GM12875 (cell line): ENCODE data around the gene CDA.
"Not testable (repeated sequence)": the region's sequence is repeated elsewhere in the genome, so short reads cannot be mapped to it uniquely, and the experiment has no call there.

Experiments used
- H3K4me3 ChIP-seq: one replicate; pipeline ENCODE4 v1.5.1; 2011; ENCODE audit warnings: low read depth, low read length, control low read depth
- CTCF ChIP-seq: IDR thresholded peaks from 2 replicates; pipeline ENCODE4 v1.5.1; 2011; ENCODE audit warnings: low read depth, mild to moderate bottlenecking, control low read depth, inconsistent platforms, low read length, moderate library complexity, borderline replicate concordance; ENCODE audit not compliant: insufficient read depth

CDA gene

DNA sequence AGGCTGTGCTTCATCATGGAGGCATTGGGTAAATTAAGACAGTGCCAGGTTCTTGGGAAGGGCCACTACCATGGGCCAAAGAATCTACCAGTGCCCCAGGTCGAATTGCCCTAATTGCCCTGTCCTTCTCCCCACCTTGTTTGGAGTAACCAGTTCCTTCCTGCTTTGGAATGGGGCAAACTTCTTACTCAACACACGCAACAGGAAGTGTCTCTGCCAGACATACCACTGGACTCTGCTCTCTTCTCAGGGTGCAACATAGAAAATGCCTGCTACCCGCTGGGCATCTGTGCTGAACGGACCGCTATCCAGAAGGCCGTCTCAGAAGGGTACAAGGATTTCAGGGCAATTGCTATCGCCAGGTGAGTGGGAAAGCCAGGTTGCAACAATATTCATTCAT, 15.8 kb downstream of the CDA start:
- no peak for TF ChIP-seq CTCF

DNA sequence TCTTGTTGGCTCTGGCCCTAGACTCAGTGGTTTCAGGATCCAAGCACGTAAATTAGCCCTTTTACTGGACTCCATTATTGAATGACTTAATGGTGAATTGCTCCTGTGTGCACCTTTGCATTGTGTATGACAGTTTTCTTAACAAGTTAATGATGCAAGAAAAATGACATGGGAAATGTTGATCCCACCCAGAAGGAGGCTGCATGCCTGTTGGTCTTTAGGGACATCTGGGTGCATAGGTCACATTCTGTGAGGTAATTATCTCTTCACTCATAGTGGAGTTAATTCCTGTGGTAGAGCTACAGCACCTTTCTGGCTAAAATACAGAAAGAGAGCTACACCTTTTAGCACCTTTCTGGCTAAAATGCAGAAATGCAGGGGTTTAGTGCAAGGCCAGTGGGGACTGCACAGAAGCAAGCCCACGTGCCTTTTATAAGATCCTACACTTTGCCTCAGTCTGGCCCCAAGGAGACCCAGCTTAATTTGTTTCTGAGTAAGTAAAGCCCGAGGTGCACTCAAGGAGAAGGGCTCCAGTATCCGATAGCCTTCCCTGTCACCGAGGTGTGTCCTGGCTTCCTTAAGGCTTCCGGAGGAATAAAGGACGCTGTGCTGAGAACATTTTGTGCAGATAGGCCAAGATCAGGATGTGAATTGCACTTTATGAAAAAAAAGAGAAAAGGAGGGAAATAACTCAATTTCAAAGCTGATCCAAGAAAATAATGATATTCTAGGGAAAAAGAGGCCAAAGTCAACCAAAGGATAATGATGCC, 18.1 kb downstream of the CDA start:
- H3K4me3 ChIP-seq, result not testable (repeated sequence)

More for the DNA sequence above, 15.8 kb downstream of the CDA start:
- H3K4me3 ChIP-seq, result no peak overlapping the region

GRCh38 chr1:20609541-20609940, 20.6 kb downstream of the CDA start:
- no peak for TF ChIP-seq CTCF
- H3K4me3 ChIP-seq, result no peak overlapping the region

- TF ChIP-seq CTCF, result no peak
- H3K4me3 ChIP-seq, result no peak overlapping the region
Observed at GRCh38 chr1:20610970-20611369, 22.1 kb downstream of the CDA start.

- no peak for TF ChIP-seq CTCF
- H3K4me3 ChIP-seq, result no peak overlapping the region
Observed at GRCh38 chr1:20611652-20612051, 22.8 kb downstream of the CDA start.

- no peak for TF ChIP-seq CTCF
- no peak overlapping the region for H3K4me3 ChIP-seq
Observed at GRCh38 chr1:20612221-20612746, 23.4 kb downstream of the CDA start.

DNA sequence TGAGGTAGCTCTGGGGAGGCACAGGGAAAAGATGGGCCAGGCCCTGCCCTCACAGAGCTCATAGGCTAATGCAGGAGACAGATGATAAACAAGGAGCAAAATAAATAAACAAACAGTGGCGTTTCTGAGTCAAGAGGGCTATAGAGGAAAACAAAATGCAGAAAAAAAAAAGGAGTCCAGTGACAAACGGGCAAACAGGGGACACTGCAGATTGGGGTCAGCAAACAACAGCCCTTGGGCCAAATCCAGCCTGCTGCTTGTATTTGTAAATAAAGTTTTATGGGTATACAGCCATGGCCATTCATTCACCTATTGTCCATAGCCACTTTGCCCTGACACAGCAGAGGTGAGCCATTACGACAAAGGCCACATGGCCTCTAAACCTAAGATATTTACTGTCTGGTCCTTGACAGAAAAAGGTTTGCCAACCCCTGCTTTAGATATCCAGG, 25.3 kb downstream of the CDA start:
- no peak for TF ChIP-seq CTCF
- H3K4me3 ChIP-seq, result no peak overlapping the region
